HepG2 (cell line): ENCODE results near the gene CTNNA3. TPM values are rescaled to one million over a fixed set of nuclear protein-coding genes. Genes with fewer than 3 reads are reported as not detected.

ENCODE experiments used
- ATAC-seq: fragments of 200-7000 bp; cut with Tn5 transposase; 3 replicates; pipeline ENCODE4 v1.9.1; 2020; ENCODE audit warnings: mild to moderate bottlenecking, moderate library complexity
- BruUV-seq: library from RNA; stranded (reverse); fragments of 400-500 nt; replicated peaks from 2 replicates; lab custom pipeline; 2021; lab: Mats Ljungman, UMichigan
- CTCF ChIA-PET: fragments of 300-600 bp; formaldehyde crosslinking; extraction: SDS; loops from one replicate; lab custom pipeline; 2021; ENCODE audit warnings: low total read pairs, inconsistent platforms, low intra/inter-chr PET ratio; lab: Yijun Ruan, JAX
- POLR2A ChIA-PET: fragments of 350-600 bp; sonication (Branson Sonifier 250); formaldehyde crosslinking; loops from one replicate; lab custom pipeline; 2020; ENCODE audit warnings: antibody characterized with exemption, inconsistent platforms; lab: Yijun Ruan, JAX
- DNase-seq: peaks from one replicate; pipeline ENCODE4 v3.0.0-alpha.2; 2015; ENCODE audit warnings: low spot score
- FAIRE-seq: peaks from 3 replicates; lab custom pipeline; 2011; peaks lifted over from hg19 to GRCh38; lab: Jason Lieb, UNC
- H2AFZ ChIP-seq: one replicate; pipeline ENCODE4 v1.6.1; 2011; ENCODE audit warnings: low read length, inconsistent platforms
- H3K27ac ChIP-seq: fragments of 300-600 bp; 3 replicates; pipeline ENCODE4 v1.8.0; 2011; ENCODE audit warnings: mixed run types, mild to moderate bottlenecking, mixed read lengths, low read length, inconsistent platforms; ENCODE audit not compliant: insufficient read depth; ENCODE audit errors: extremely low read length
- H3K27me3 ChIP-seq, 2 experiments: fragments of 200-600 bp in 1 of 2; 2 replicates in 1 of 2; 3 replicates in 1 of 2; pipeline versions ENCODE4 v1.6.0 to v1.8.0; 2011; ENCODE audit warnings: low read length in 2 of 2, mild to moderate bottlenecking in 2 of 2, moderate library complexity in 2 of 2, inconsistent platforms in 1 of 2; ENCODE audit not compliant: insufficient read depth in 2 of 2, control insufficient read depth in 1 of 2
- H3K36me3 ChIP-seq, 2 experiments: fragments of 200-600 bp in 1 of 2; replicated peaks in 1 of 2; 2 replicates in 1 of 2; 3 replicates in 1 of 2; pipeline versions ENCODE4 v1.5.1 to v1.8.0; 2011; ENCODE audit warnings: low read length in 2 of 2, inconsistent platforms in 1 of 2; ENCODE audit not compliant: insufficient read depth in 2 of 2, control insufficient read depth in 1 of 2
- H3K4me1 ChIP-seq: 2 replicates; pipeline ENCODE4 v1.5.1; 2012; ENCODE audit warnings: low read length, inconsistent platforms; ENCODE audit not compliant: insufficient read depth
- H3K4me2 ChIP-seq: 2 replicates; pipeline ENCODE4 v1.6.0; 2011; ENCODE audit warnings: low read depth, low read length, inconsistent platforms
- H3K4me3 ChIP-seq, 3 experiments: fragments of 200-600 bp in 1 of 3; sonication (generic), shearing (Covaris generic) in 1 of 3; replicated peaks in 1 of 3; 2 replicates each; pipeline ENCODE4 v1.5.1; 2011 to 2016; ENCODE audit warnings: low read length in 3 of 3, inconsistent platforms in 2 of 3, low read depth in 2 of 3, mild to moderate bottlenecking in 2 of 3, control low read depth in 1 of 3, mixed read lengths in 1 of 3; ENCODE audit not compliant: insufficient read depth in 1 of 3
- H3K79me2 ChIP-seq: one replicate; pipeline ENCODE4 v1.6.1; 2011; ENCODE audit warnings: low read length, inconsistent platforms; ENCODE audit not compliant: insufficient read depth
- H3K9ac ChIP-seq: 2 replicates; pipeline ENCODE4 v1.6.0; 2011; ENCODE audit warnings: mild to moderate bottlenecking, low read depth, low read length, inconsistent platforms; ENCODE audit not compliant: insufficient read depth
- H3K9me3 ChIP-seq: 2 replicates; pipeline ENCODE4 v1.5.1; 2012; ENCODE audit warnings: mild to moderate bottlenecking, low read length
- H4K20me1 ChIP-seq: 2 replicates; pipeline ENCODE4 v1.6.0; 2011; ENCODE audit warnings: inconsistent platforms, mild to moderate bottlenecking, low read length, moderate library complexity; ENCODE audit not compliant: insufficient read depth
- AHDC1 ChIP-seq: sonication (generic); formaldehyde crosslinking; IDR thresholded peaks from 2 replicates; pipeline ENCODE4 v1.5.1; 2020; ENCODE audit warnings: mild to moderate bottlenecking, missing genetic modification reagents, borderline replicate concordance
- ATF6 ChIP-seq: sonication (generic); formaldehyde crosslinking; conservative IDR thresholded peaks from 2 replicates; pipeline ENCODE4 v1.4.0; 2020; ENCODE audit warnings: missing genetic modification reagents
- GMEB2 ChIP-seq: IDR thresholded peaks from 2 replicates; pipeline ENCODE4 v1.6.1; 2016; ENCODE audit warnings: missing biosample characterization, missing genetic modification reagents, low read depth
- HNF4A ChIP-seq: sonication (generic); formaldehyde crosslinking; IDR thresholded peaks from 2 replicates; pipeline ENCODE4 v1.4.0; 2020; ENCODE audit warnings: missing genetic modification reagents
- ZBTB21 ChIP-seq: sonication (generic); formaldehyde crosslinking; IDR thresholded peaks from 2 replicates; pipeline ENCODE4 v1.4.0; 2020; ENCODE audit warnings: missing genetic modification reagents
- ZNF12 ChIP-seq: sonication (generic); formaldehyde crosslinking; IDR thresholded peaks from 2 replicates; pipeline ENCODE4 v1.5.0; 2020; ENCODE audit warnings: missing genetic modification reagents
- ZNF280B ChIP-seq: sonication (generic); formaldehyde crosslinking; IDR thresholded peaks from 2 replicates; pipeline ENCODE4 v1.5.0; 2020; ENCODE audit warnings: missing genetic modification reagents, mild to moderate bottlenecking, borderline replicate concordance
- ZNF280D ChIP-seq: sonication (generic); formaldehyde crosslinking; IDR thresholded peaks from 2 replicates; pipeline ENCODE4 v1.5.1; 2020; ENCODE audit warnings: mild to moderate bottlenecking, missing genetic modification reagents
- ZNF766 ChIP-seq: sonication (generic); formaldehyde crosslinking; IDR thresholded peaks from 2 replicates; pipeline ENCODE4 v1.5.0; 2020; ENCODE audit warnings: missing genetic modification reagents, borderline replicate concordance
- WGBS: methylation state at CpG from one replicate; pipeline ENCODE4 v1.1.6; 2017; ENCODE audit warnings: low lambda C conversion rate; 5-methylcytosine and 5-hydroxymethylcytosine counted together
- in situ Hi-C: cut with HindIII; loops from 2 replicates; pipeline ENCODE4 v1.10.0; 2017; ENCODE audit warnings: low pct_unique_long_range_greater_than_20kb; ENCODE audit not compliant: extremely low pct_ligation_motif_present
- intact Hi-C: fragments of 100-400 bp; cut with micrococcal nuclease; formaldehyde crosslinking; loops from one replicate; pipeline ENCODE4 v1.10.0; 2022; ENCODE audit not compliant: unreplicated experiment
- polyA plus RNA-seq, 8 experiments: library from polyadenylated mRNA; depleted of rRNA in 3 of 8; stranded (reverse) in 7 of 8; unstranded in 1 of 8; fragments of >200 nt; fragmentation: Illumina TruSeq in 4 of 8; extraction: Trizol in 4 of 8; gene quantifications; 2 replicates each; pipeline versions ENCODE4 v1.2.1 to v1.2.3, GENCODE V29; 2011 to 2016; ENCODE audit warnings: low read depth in 4 of 8, missing spikeins in 1 of 8, mixed read lengths in 1 of 8; ENCODE audit not compliant: insufficient read depth in 1 of 8
- total RNA-seq, 5 experiments: library from RNA; depleted of rRNA; stranded (reverse); fragments of >200 nt; fragmentation: Illumina TruSeq; extraction: Trizol; gene quantifications; 2 replicates each; pipeline ENCODE4 v1.2.3, GENCODE V29; 2016; ENCODE audit warnings: low read depth in 1 of 5

Gene CTNNA3
- total and polyA plus RNA-seq, 2 of the 13 experiments (the other 11 are each of a cell fraction or from before 2014, with no cell fraction given) = not detected

GRCh38 chr10:66852811-66853210, 843.2 kb downstream of the CTNNA3 start:
- Histone ChIP-seq H3K4me1 (no peaks in the 10 kb centered on the region), H3K4me2 (no peak overlapping the region), H3K9me3 (no peaks in the 10 kb centered on the region), H3K9ac (no peak overlapping the region), H3K36me3 (no peaks in the 10 kb centered on the region), H4K20me1 (no peaks in the 10 kb centered on the region), H3K4me3 (no peak overlapping the region)
- ATAC-seq (no peak), FAIRE-seq (no peak)
- BruUV-seq = no TSS peak
- CTCF ChIA-PET = no interaction called here
- intact Hi-C loops = no loop called here
- no peak for TF ChIP-seq ZBTB21
- TF ChIP-seq ZNF12 (CRISPR knock-in tag) = no peak
- TF ChIP-seq ZNF280D (CRISPR knock-in tag) = no peak
- no peak for TF ChIP-seq HNF4A (CRISPR knock-in tag)
- no peak for TF ChIP-seq ATF6 (CRISPR knock-in tag)
- TF ChIP-seq ZNF280B = no peak
- TF ChIP-seq ZNF766 (CRISPR knock-in tag) = no peak
- no peak for TF ChIP-seq GMEB2 (CRISPR knock-in tag)
- TF ChIP-seq AHDC1 (CRISPR knock-in tag) = no peak
- TF ChIP-seq, all 625 proteins: peak for 0
- WGBS = 0% methylated on average over 1 of the region's 1 CpG
- Histone ChIP-seq H2AFZ (no peak overlapping the region), H3K27ac (no peak overlapping the region), H3K27me3 (no peaks in the 10 kb centered on the region), H3K79me2 (no peaks in the 10 kb centered on the region)
- no peak for DNase-seq
- in situ Hi-C loops = no loop called here
- POLR2A ChIA-PET = no interaction called here
